ENCODE data around the gene SYTL1. TPM values are rescaled to one million over a fixed set of nuclear protein-coding genes. Genes with fewer than 3 reads are reported as not detected.
A peak's percentile ranks its signal among the peaks of the same experiment; 100 is the strongest.

The SYTL1 gene
- total and polyA plus RNA-seq, 9 of the 15 experiments (the other 6 are each of a cell fraction or from before 2014, with no cell fraction given), result 0.04 to 9.3 (median 1.7) TPM

GRCh38 chr1:27356619-27357280 is 14.9 kb downstream of the SYTL1 start:
- ChIA-PET POLR2A (interaction anchor here (0.6 to 1.5 kb wide), 7 partner anchors 9 to 1770 kb away, joined by 3 to 9 read pairs (median 3); partner anchors contain the start of gene MAP3K6), CTCF (ENCODE audit: low intra/inter-chr PET ratio) (interaction anchor here (1.0 to 1.7 kb wide), 4 partner anchors 32 to 250 kb away, joined by 4 to 5 read pairs (median 4); no protein-coding TSS in a partner anchor)
- Histone ChIP-seq H3K4me1 (replicated peaks in 1 of 2; ENCODE audit: control insufficient read depth in 2 of 2, insufficient read depth in 2 of 2, low read length in 2 of 2) (peaks cover 10 to 52% of the 10 kb centered on the region in 2 experiments), H3K36me3 (ENCODE audit: control insufficient read depth, insufficient read depth, low read length) (peaks cover 12% of the 10 kb centered on the region; the same call in 2 of the 3 replicates), H3K4me3 (no peak overlapping the region), H2AFZ (ENCODE audit: low read depth, low read length) (peak overlapping the region; percentile 87), H3K9me1 (ENCODE audit: control insufficient read depth, insufficient read depth, low read length) (no peaks in the 10 kb centered on the region), H3K4me2 (ENCODE audit: insufficient read depth, low read length) (no peak overlapping the region), H4K20me1 (replicated peaks; ENCODE audit: control insufficient read depth, insufficient read depth, low read length) (0 out of 2 replicates have a peak, but pooled peaks cover 10% of the 10 kb centered on the region), H3K27ac (ENCODE audit: extremely low read depth, low read depth, low read length) (no peak overlapping the region), H3K9me3 (replicated peaks; ENCODE audit: control insufficient read depth, insufficient read depth, low read depth, low read length) (no peaks in the 10 kb centered on the region), H3K27me3 (ENCODE audit: control insufficient read depth in 2 of 2, insufficient read depth in 2 of 2, low read length in 2 of 2) (no peaks in the 10 kb centered on the region), H3K9ac (ENCODE audit: insufficient read depth in 1 of 2, low read depth in 2 of 2, low read length in 2 of 2) (peak overlapping the region in 1 of 2 experiments; percentile 86; a peak in 2 of 4 replicates), H3K79me2 (ENCODE audit: control insufficient read depth, insufficient read depth, low read length) (no peaks in the 10 kb centered on the region)
- intact Hi-C loops (cut with micrococcal nuclease), result loop anchor here (5.0 kb wide), 2 partner anchors 36 to 54 kb away; partner anchors contain the start of gene GPR3
- peak; percentile 40 for ATAC-seq
- TF ChIP-seq POLR2G (IDR thresholded peaks at IDR 0.05; ENCODE audit: low read depth, low read length) (0 out of 2 replicates have a peak, but pooled peaks have one; percentile 13), PCBP1 (IDR thresholded peaks at IDR 0.05; ENCODE audit: low read depth, low read length, poor library complexity, severe bottlenecking) (peak; percentile 38), GTF2F1 (IDR thresholded peaks at IDR 0.05; ENCODE audit: low read depth, low read length) (no peak), ZBTB33 (CRISPR knock-in tag; IDR thresholded peaks at IDR 0.05) (peak; percentile 99), CTCF (IDR thresholded peaks at IDR 0.05 in 2 of 3, conservative IDR thresholded peaks at IDR 0.05 in 1 of 3; ENCODE audit: insufficient read depth in 2 of 3, low read depth in 1 of 3, low read length in 3 of 3) (peak in 2 of 3 experiments; percentile 25 to 33; a peak in 4 of 6 replicates), TEAD2 (tag; IDR thresholded peaks at IDR 0.05) (no peak)
- in situ Hi-C loops (cut with MboI), result no loop called here
- FAIRE-seq, result no peak
- BruUV-seq (replicated peaks), result no TSS peak
- peak in 2 of 4 experiments; percentile 48 to 55 for DNase-seq (ENCODE audit: extremely low read depth in 1 of 4, low spot score in 3 of 4)
- WGBS (ENCODE audit: insufficient coverage, low coverage, missing lambda C conversion rate), result 76% methylated on average over 31 of the region's 37 CpGs

All from K562 (cell line).